HepG2 (cell line): ENCODE results near the gene GLIS1. TPM values are rescaled to one million over a fixed set of nuclear protein-coding genes. Genes with fewer than 3 reads are reported as not detected.
A peak's percentile ranks its signal among the peaks of the same experiment; 100 is the strongest.

Source experiments
- ATAC-seq: fragments of 200-7000 bp; cut with Tn5 transposase; 3 replicates; pipeline ENCODE4 v1.9.1; 2020; ENCODE audit warnings: mild to moderate bottlenecking, moderate library complexity
- BruUV-seq: library from RNA; stranded (reverse); fragments of 400-500 nt; replicated peaks from 2 replicates; lab custom pipeline; 2021; lab: Mats Ljungman, UMichigan
- CTCF ChIA-PET: fragments of 300-600 bp; formaldehyde crosslinking; extraction: SDS; loops from one replicate; lab custom pipeline; 2021; ENCODE audit warnings: low total read pairs, inconsistent platforms, low intra/inter-chr PET ratio; lab: Yijun Ruan, JAX
- POLR2A ChIA-PET: fragments of 350-600 bp; sonication (Branson Sonifier 250); formaldehyde crosslinking; loops from one replicate; lab custom pipeline; 2020; ENCODE audit warnings: antibody characterized with exemption, inconsistent platforms; lab: Yijun Ruan, JAX
- DNase-seq: peaks from one replicate; pipeline ENCODE4 v3.0.0-alpha.2; 2015; ENCODE audit warnings: low spot score
- FAIRE-seq: peaks from 3 replicates; lab custom pipeline; 2011; peaks lifted over from hg19 to GRCh38; lab: Jason Lieb, UNC
- H2AFZ ChIP-seq: one replicate; pipeline ENCODE4 v1.6.1; 2011; ENCODE audit warnings: low read length, inconsistent platforms
- H3K27ac ChIP-seq: fragments of 300-600 bp; 3 replicates; pipeline ENCODE4 v1.8.0; 2011; ENCODE audit warnings: mixed run types, mild to moderate bottlenecking, mixed read lengths, low read length, inconsistent platforms; ENCODE audit not compliant: insufficient read depth; ENCODE audit errors: extremely low read length
- H3K27me3 ChIP-seq, 2 experiments: fragments of 200-600 bp in 1 of 2; 2 replicates in 1 of 2; 3 replicates in 1 of 2; pipeline versions ENCODE4 v1.6.0 to v1.8.0; 2011; ENCODE audit warnings: low read length in 2 of 2, mild to moderate bottlenecking in 2 of 2, moderate library complexity in 2 of 2, inconsistent platforms in 1 of 2; ENCODE audit not compliant: insufficient read depth in 2 of 2, control insufficient read depth in 1 of 2
- H3K36me3 ChIP-seq, 2 experiments: fragments of 200-600 bp in 1 of 2; replicated peaks in 1 of 2; 2 replicates in 1 of 2; 3 replicates in 1 of 2; pipeline versions ENCODE4 v1.5.1 to v1.8.0; 2011; ENCODE audit warnings: low read length in 2 of 2, inconsistent platforms in 1 of 2; ENCODE audit not compliant: insufficient read depth in 2 of 2, control insufficient read depth in 1 of 2
- H3K4me1 ChIP-seq: 2 replicates; pipeline ENCODE4 v1.5.1; 2012; ENCODE audit warnings: low read length, inconsistent platforms; ENCODE audit not compliant: insufficient read depth
- H3K4me2 ChIP-seq: 2 replicates; pipeline ENCODE4 v1.6.0; 2011; ENCODE audit warnings: low read depth, low read length, inconsistent platforms
- H3K4me3 ChIP-seq, 3 experiments: fragments of 200-600 bp in 1 of 3; sonication (generic), shearing (Covaris generic) in 1 of 3; replicated peaks in 1 of 3; 2 replicates each; pipeline ENCODE4 v1.5.1; 2011 to 2016; ENCODE audit warnings: low read length in 3 of 3, inconsistent platforms in 2 of 3, low read depth in 2 of 3, mild to moderate bottlenecking in 2 of 3, control low read depth in 1 of 3, mixed read lengths in 1 of 3; ENCODE audit not compliant: insufficient read depth in 1 of 3
- H3K79me2 ChIP-seq: one replicate; pipeline ENCODE4 v1.6.1; 2011; ENCODE audit warnings: low read length, inconsistent platforms; ENCODE audit not compliant: insufficient read depth
- H3K9ac ChIP-seq: 2 replicates; pipeline ENCODE4 v1.6.0; 2011; ENCODE audit warnings: mild to moderate bottlenecking, low read depth, low read length, inconsistent platforms; ENCODE audit not compliant: insufficient read depth
- H3K9me3 ChIP-seq: 2 replicates; pipeline ENCODE4 v1.5.1; 2012; ENCODE audit warnings: mild to moderate bottlenecking, low read length
- H4K20me1 ChIP-seq: 2 replicates; pipeline ENCODE4 v1.6.0; 2011; ENCODE audit warnings: inconsistent platforms, mild to moderate bottlenecking, low read length, moderate library complexity; ENCODE audit not compliant: insufficient read depth
- ISX ChIP-seq: sonication (generic); formaldehyde crosslinking; conservative IDR thresholded peaks from 2 replicates; pipeline ENCODE4 v1.5.0; 2020; ENCODE audit warnings: missing genetic modification reagents
- RBM22 ChIP-seq: fragments of 200-400 bp; formaldehyde crosslinking; optimal IDR thresholded peaks from 2 replicates; pipeline ENCODE3; 2017; ENCODE audit warnings: mild to moderate bottlenecking, low read length, moderate library complexity
- RFX5 ChIP-seq: IDR thresholded peaks from 2 replicates; pipeline ENCODE4 v1.6.1; 2011; ENCODE audit warnings: low read depth, low read length, improper control_type of control experiment
- RORA ChIP-seq: sonication (generic); formaldehyde crosslinking; IDR thresholded peaks from 2 replicates; pipeline ENCODE4 v1.5.0; 2020; ENCODE audit warnings: mild to moderate bottlenecking, missing genetic modification reagents, moderate library complexity
- STAG1 ChIP-seq: sonication (generic); formaldehyde crosslinking; IDR thresholded peaks from 2 replicates; pipeline ENCODE4 v1.4.0; 2020; ENCODE audit warnings: missing genetic modification reagents
- ZNF430 ChIP-seq: sonication (generic); formaldehyde crosslinking; IDR thresholded peaks from 2 replicates; pipeline ENCODE4 v1.9.0; 2021; ENCODE audit warnings: mild to moderate bottlenecking, missing genetic modification reagents
- ZNF484 ChIP-seq: sonication (generic); formaldehyde crosslinking; IDR thresholded peaks from 2 replicates; pipeline ENCODE4 v1.5.1; 2020; ENCODE audit warnings: mild to moderate bottlenecking, low read depth, missing genetic modification reagents, borderline replicate concordance
- ZSCAN12 ChIP-seq: sonication (generic); formaldehyde crosslinking; IDR thresholded peaks from 2 replicates; pipeline ENCODE4 v1.9.0; 2021; ENCODE audit warnings: mild to moderate bottlenecking, missing genetic modification reagents
- WGBS: methylation state at CpG from one replicate; pipeline ENCODE4 v1.1.6; 2017; ENCODE audit warnings: low lambda C conversion rate; 5-methylcytosine and 5-hydroxymethylcytosine counted together
- in situ Hi-C: cut with HindIII; loops from 2 replicates; pipeline ENCODE4 v1.10.0; 2017; ENCODE audit warnings: low pct_unique_long_range_greater_than_20kb; ENCODE audit not compliant: extremely low pct_ligation_motif_present
- intact Hi-C: fragments of 100-400 bp; cut with micrococcal nuclease; formaldehyde crosslinking; loops from one replicate; pipeline ENCODE4 v1.10.0; 2022; ENCODE audit not compliant: unreplicated experiment
- polyA plus RNA-seq, 8 experiments: library from polyadenylated mRNA; depleted of rRNA in 3 of 8; stranded (reverse) in 7 of 8; unstranded in 1 of 8; fragments of >200 nt; fragmentation: Illumina TruSeq in 4 of 8; extraction: Trizol in 4 of 8; gene quantifications; 2 replicates each; pipeline versions ENCODE4 v1.2.1 to v1.2.3, GENCODE V29; 2011 to 2016; ENCODE audit warnings: low read depth in 4 of 8, missing spikeins in 1 of 8, mixed read lengths in 1 of 8; ENCODE audit not compliant: insufficient read depth in 1 of 8
- total RNA-seq, 5 experiments: library from RNA; depleted of rRNA; stranded (reverse); fragments of >200 nt; fragmentation: Illumina TruSeq; extraction: Trizol; gene quantifications; 2 replicates each; pipeline ENCODE4 v1.2.3, GENCODE V29; 2016; ENCODE audit warnings: low read depth in 1 of 5
- TF ChIP-seq, protein P1 (sequence below): sonication (generic); formaldehyde crosslinking; IDR thresholded peaks from 2 replicates; pipeline ENCODE4 v1.4.0; 2020; ENCODE audit warnings: missing genetic modification reagents
- TF ChIP-seq, protein P2 (sequence below): sonication (generic); formaldehyde crosslinking; IDR thresholded peaks from 2 replicates; pipeline ENCODE4 v1.4.0; 2020; ENCODE audit warnings: missing genetic modification reagents, borderline replicate concordance
- TF ChIP-seq, protein P3 (sequence below): sonication (generic); formaldehyde crosslinking; IDR thresholded peaks from 2 replicates; pipeline ENCODE4 v1.5.0; 2020; ENCODE audit warnings: mild to moderate bottlenecking, missing genetic modification reagents, moderate library complexity

Gene GLIS1
- total and polyA plus RNA-seq, 2 of the 13 experiments (the other 11 are each of a cell fraction or from before 2014, with no cell fraction given): 0.03 TPM; not detected in 1

DNA sequence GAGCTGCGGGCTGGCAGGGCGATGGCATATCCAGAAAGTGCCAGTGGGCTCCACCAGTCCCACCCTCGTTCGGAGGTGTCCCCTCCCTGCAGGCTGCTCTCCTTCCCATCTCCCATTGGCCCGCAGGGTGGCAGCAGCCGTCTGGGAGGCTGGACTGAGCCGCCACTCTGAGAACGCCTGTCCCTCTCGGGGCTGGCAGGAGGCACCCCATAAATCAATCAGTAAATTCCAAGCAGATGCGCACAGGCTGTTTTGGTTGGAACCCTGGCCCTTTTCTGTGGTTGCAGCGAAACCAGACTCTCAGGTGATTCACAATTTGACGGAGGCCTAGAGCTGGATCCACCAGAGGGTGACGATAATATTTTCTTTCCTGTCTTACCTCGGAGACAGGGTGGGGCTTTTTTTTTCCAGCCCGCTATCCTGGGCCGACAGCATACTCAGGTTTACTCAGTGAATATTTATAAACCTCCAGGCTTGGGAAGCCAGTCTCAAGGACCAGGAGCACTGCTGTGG is 99.7 kb downstream of the GLIS1 start:
- Histone ChIP-seq H3K79me2 (no peaks in the 10 kb centered on the region), H3K4me3 (no peak overlapping the region)

DNA sequence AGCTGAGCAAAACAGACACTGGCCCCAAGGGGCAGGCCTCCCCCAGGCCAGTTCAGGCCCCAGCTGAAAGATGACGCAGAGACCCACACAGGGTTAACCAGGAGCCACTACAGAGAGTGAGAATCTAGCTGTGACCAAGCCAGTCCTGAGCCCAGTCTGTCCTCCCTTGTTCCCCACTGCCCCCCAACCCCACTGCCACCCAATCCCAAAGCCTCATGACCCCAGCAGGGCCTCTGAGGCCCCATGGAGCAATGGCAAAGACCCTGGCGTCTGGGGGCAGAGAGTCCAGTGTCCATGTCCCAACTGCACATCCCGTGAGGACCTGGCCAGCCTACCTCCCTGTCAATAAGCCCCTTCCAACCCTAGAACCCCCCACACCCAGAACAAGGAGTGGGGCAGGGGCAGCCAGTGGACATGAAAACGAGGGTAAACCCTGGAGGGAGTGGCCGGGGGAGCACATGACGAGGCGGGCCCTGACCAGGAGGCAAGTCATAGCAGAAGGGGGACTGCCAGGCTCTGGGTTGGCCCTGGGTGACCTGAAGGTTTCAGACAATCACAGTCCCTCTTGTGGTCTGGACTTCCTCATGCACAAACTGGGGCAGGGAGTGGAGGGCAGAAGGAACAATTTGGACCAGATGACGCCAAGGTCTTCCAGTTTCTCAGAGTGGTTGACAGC is 100.5 kb downstream of the GLIS1 start:
- FAIRE-seq: no peak
- Histone ChIP-seq H3K27me3 (peaks cover 2 to 32% of the 10 kb centered on the region in 2 experiments; a peak in 3 of 5 replicates), H3K27ac (no peak overlapping the region), H3K9me3 (no peaks in the 10 kb centered on the region), H3K4me2 (no peak overlapping the region), H3K4me1 (no peaks in the 10 kb centered on the region), H4K20me1 (no peaks in the 10 kb centered on the region), H2AFZ (no peak overlapping the region), H3K9ac (no peak overlapping the region), H3K36me3 (no peaks in the 10 kb centered on the region), H3K79me2 (no peaks in the 10 kb centered on the region), H3K4me3 (no peak overlapping the region)
- DNase-seq: no peak
- WGBS: 49% methylated on average over 6 of the region's 8 CpGs
- ATAC-seq: no peak
- intact Hi-C loops: no loop called here
- CTCF ChIA-PET: no interaction called here
- POLR2A ChIA-PET: no interaction called here
- BruUV-seq: no TSS peak
- in situ Hi-C loops: no loop called here
- TF ChIP-seq, protein P1, sequence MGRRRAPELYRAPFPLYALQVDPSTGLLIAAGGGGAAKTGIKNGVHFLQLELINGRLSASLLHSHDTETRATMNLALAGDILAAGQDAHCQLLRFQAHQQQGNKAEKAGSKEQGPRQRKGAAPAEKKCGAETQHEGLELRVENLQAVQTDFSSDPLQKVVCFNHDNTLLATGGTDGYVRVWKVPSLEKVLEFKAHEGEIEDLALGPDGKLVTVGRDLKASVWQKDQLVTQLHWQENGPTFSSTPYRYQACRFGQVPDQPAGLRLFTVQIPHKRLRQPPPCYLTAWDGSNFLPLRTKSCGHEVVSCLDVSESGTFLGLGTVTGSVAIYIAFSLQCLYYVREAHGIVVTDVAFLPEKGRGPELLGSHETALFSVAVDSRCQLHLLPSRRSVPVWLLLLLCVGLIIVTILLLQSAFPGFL (CRISPR knock-in tag): no peak
- TF ChIP-seq RBM22 (no peak), RORA (no peak), ISX (CRISPR knock-in tag) (no peak), ZSCAN12 (CRISPR knock-in tag) (no peak), RFX5 (no peak)
- TF ChIP-seq, protein P2, sequence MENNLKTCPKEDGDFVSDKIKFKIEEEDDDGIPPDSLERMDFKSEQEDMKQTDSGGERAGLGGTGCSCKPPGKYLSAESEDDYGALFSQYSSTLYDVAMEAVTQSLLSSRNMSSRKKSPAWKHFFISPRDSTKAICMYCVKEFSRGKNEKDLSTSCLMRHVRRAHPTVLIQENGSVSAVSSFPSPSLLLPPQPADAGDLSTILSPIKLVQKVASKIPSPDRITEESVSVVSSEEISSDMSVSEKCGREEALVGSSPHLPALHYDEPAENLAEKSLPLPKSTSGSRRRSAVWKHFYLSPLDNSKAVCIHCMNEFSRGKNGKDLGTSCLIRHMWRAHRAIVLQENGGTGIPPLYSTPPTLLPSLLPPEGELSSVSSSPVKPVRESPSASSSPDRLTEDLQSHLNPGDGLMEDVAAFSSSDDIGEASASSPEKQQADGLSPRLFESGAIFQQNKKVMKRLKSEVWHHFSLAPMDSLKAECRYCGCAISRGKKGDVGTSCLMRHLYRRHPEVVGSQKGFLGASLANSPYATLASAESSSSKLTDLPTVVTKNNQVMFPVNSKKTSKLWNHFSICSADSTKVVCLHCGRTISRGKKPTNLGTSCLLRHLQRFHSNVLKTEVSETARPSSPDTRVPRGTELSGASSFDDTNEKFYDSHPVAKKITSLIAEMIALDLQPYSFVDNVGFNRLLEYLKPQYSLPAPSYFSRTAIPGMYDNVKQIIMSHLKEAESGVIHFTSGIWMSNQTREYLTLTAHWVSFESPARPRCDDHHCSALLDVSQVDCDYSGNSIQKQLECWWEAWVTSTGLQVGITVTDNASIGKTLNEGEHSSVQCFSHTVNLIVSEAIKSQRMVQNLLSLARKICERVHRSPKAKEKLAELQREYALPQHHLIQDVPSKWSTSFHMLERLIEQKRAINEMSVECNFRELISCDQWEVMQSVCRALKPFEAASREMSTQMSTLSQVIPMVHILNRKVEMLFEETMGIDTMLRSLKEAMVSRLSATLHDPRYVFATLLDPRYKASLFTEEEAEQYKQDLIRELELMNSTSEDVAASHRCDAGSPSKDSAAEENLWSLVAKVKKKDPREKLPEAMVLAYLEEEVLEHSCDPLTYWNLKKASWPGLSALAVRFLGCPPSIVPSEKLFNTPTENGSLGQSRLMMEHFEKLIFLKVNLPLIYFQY: no peak

More for the DNA sequence above, 99.7 kb downstream of the GLIS1 start:
- Histone ChIP-seq H3K27me3 (peaks cover 2 to 38% of the 10 kb centered on the region in 2 experiments; a peak in 3 of 5 replicates), H3K9me3 (no peaks in the 10 kb centered on the region), H3K4me2 (no peak overlapping the region), H4K20me1 (no peaks in the 10 kb centered on the region), H2AFZ (no peak overlapping the region), H3K27ac (no peak overlapping the region), H3K9ac (no peak overlapping the region), H3K36me3 (no peaks in the 10 kb centered on the region), H3K4me1 (no peaks in the 10 kb centered on the region)
- ATAC-seq (peak; percentile 54), DNase-seq (no peak), FAIRE-seq (no peak)
- POLR2A ChIA-PET: no interaction called here
- intact Hi-C loops: no loop called here
- BruUV-seq: no TSS peak
- whole genome bisulfite sequencing: 21% methylated on average over 9 of the region's 16 CpGs
- TF ChIP-seq, protein P3, sequence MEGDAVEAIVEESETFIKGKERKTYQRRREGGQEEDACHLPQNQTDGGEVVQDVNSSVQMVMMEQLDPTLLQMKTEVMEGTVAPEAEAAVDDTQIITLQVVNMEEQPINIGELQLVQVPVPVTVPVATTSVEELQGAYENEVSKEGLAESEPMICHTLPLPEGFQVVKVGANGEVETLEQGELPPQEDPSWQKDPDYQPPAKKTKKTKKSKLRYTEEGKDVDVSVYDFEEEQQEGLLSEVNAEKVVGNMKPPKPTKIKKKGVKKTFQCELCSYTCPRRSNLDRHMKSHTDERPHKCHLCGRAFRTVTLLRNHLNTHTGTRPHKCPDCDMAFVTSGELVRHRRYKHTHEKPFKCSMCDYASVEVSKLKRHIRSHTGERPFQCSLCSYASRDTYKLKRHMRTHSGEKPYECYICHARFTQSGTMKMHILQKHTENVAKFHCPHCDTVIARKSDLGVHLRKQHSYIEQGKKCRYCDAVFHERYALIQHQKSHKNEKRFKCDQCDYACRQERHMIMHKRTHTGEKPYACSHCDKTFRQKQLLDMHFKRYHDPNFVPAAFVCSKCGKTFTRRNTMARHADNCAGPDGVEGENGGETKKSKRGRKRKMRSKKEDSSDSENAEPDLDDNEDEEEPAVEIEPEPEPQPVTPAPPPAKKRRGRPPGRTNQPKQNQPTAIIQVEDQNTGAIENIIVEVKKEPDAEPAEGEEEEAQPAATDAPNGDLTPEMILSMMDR (CRISPR knock-in tag): peak; percentile 36
- TF ChIP-seq ZNF484 (CRISPR knock-in tag) (no peak), ZNF430 (CRISPR knock-in tag) (no peak), STAG1 (CRISPR knock-in tag) (peak; percentile 38)
- CTCF ChIA-PET: no interaction called here
- in situ Hi-C loops: no loop called here
